Lower lobe of right lung (tissue), 2 donors: ENCODE results near the gene ABCG2. TPM values are rescaled to one million over a fixed set of nuclear protein-coding genes. Genes with fewer than 3 reads are reported as not detected.

ENCODE experiments used
- ATAC-seq, 2 donors: fragments of 200-7000 bp; cut with Tn5 transposase; one replicate each; pipeline ENCODE4 v1.9.1; 2020 to 2022; ENCODE audit warnings: mild to moderate bottlenecking in 2 of 2, moderate library complexity in 2 of 2
- DNase-seq: peaks from one replicate; pipeline ENCODE4 v3.0.0-alpha.2; 2020
- H3K27ac ChIP-seq: fragments of 200-600 bp; one replicate; pipeline ENCODE4 v1.8.0; 2022
- H3K27me3 ChIP-seq: fragments of 200-600 bp; one replicate; pipeline ENCODE4 v1.8.0; 2022; ENCODE audit warnings: low read depth
- H3K36me3 ChIP-seq: fragments of 200-600 bp; one replicate; pipeline ENCODE4 v1.8.0; 2022; ENCODE audit warnings: mild to moderate bottlenecking
- H3K4me1 ChIP-seq: fragments of 200-600 bp; one replicate; pipeline ENCODE4 v1.8.0; 2022
- H3K4me3 ChIP-seq: fragments of 200-600 bp; one replicate; pipeline ENCODE4 v1.8.0; 2022; ENCODE audit warnings: mild to moderate bottlenecking
- H3K9me3 ChIP-seq: fragments of 200-600 bp; one replicate; pipeline ENCODE4 v1.8.0; 2022
- intact Hi-C: fragments of 100-400 bp; cut with DNase I; formaldehyde crosslinking; loops from one replicate; pipeline ENCODE4 v1.11.0; 2022
- total RNA-seq: library from RNA; stranded (reverse); fragmentation: NEBNext Ultra II Directional; extraction: Animal tissue kit (Norgen Biotek cat#: 25700); gene quantifications from one replicate; pipeline ENCODE4 v1.2.1, GENCODE V29; 2021
- TF ChIP-seq, protein P1 (sequence below): fragments of 200-600 bp; IDR thresholded peaks from one replicate; pipeline ENCODE4 v1.8.0; 2022; ENCODE audit warnings: antibody characterized with exemption, mild to moderate bottlenecking
- donor health status: DM: no; HTN: yes; CAD: no; lungs with severe emphysema.

ABCG2 gene
- total RNA-seq, 1 donor from 2014 or later: 9.1 TPM

- ATAC-seq (no peak), DNase-seq (no peak)
- intact Hi-C loops: no loop called here
- TF ChIP-seq, protein P1, sequence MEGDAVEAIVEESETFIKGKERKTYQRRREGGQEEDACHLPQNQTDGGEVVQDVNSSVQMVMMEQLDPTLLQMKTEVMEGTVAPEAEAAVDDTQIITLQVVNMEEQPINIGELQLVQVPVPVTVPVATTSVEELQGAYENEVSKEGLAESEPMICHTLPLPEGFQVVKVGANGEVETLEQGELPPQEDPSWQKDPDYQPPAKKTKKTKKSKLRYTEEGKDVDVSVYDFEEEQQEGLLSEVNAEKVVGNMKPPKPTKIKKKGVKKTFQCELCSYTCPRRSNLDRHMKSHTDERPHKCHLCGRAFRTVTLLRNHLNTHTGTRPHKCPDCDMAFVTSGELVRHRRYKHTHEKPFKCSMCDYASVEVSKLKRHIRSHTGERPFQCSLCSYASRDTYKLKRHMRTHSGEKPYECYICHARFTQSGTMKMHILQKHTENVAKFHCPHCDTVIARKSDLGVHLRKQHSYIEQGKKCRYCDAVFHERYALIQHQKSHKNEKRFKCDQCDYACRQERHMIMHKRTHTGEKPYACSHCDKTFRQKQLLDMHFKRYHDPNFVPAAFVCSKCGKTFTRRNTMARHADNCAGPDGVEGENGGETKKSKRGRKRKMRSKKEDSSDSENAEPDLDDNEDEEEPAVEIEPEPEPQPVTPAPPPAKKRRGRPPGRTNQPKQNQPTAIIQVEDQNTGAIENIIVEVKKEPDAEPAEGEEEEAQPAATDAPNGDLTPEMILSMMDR: no peak
- Histone ChIP-seq H3K4me3 (no peak overlapping the region), H3K27ac (no peak overlapping the region), H3K27me3 (no peaks in the 10 kb centered on the region), H3K36me3 (no peaks in the 10 kb centered on the region), H3K9me3 (no peaks in the 10 kb centered on the region), H3K4me1 (no peaks in the 10 kb centered on the region)
Measured at GRCh38 chr4:88106205-88106604, 52.2 kb downstream of the ABCG2 start.

GRCh38 chr4:88104902-88105610, 53.4 kb downstream of the ABCG2 start:
- no peak overlapping the region for H3K27ac ChIP-seq
- intact Hi-C loops: no loop called here

DNA sequence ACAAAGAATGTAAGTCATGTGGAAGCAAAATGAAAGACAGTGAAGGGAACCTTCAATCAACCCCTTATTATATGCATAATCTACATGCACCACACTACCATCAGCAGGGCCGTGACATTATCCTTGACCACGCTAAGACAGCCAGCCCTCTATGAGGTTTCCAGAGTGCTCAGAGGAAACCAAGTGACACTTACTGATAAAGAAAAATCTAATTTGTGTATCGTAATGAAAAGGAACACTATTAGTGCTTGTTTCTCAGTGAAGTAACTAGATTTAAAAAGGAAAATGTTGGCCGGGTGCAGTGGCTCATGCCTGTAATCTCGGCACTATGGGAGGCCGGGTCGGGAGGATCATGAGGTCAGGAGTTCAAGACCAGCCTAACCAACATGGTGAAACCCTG, 56.4 kb downstream of the ABCG2 start:
- H3K9me3 ChIP-seq: no peaks in the 10 kb centered on the region
- H3K36me3 ChIP-seq: no peaks in the 10 kb centered on the region
- TF ChIP-seq, protein P1: no peak
- H3K4me3 ChIP-seq: no peak overlapping the region
- intact Hi-C loops: no loop called here
- H3K27me3 ChIP-seq: no peaks in the 10 kb centered on the region
- no peak overlapping the region for H3K27ac ChIP-seq
- no peaks in the 10 kb centered on the region for H3K4me1 ChIP-seq
- DNase-seq (no peak), ATAC-seq (no peak)

More at GRCh38 chr4:88104902-88105610, 53.4 kb downstream of the ABCG2 start:
- H3K9me3 ChIP-seq: no peaks in the 10 kb centered on the region
- no peaks in the 10 kb centered on the region for H3K4me1 ChIP-seq
- H3K4me3 ChIP-seq: no peak overlapping the region
- no peaks in the 10 kb centered on the region for H3K36me3 ChIP-seq
- ATAC-seq (no peak), DNase-seq (no peak)
- TF ChIP-seq, protein P1: no peak
- H3K27me3 ChIP-seq: no peaks in the 10 kb centered on the region

GRCh38 chr4:88101165-88101564, 57.3 kb downstream of the ABCG2 start:
- TF ChIP-seq, protein P1: no peak
- Histone ChIP-seq H3K36me3 (no peaks in the 10 kb centered on the region), H3K4me3 (no peak overlapping the region), H3K4me1 (no peaks in the 10 kb centered on the region), H3K27ac (no peak overlapping the region), H3K9me3 (no peaks in the 10 kb centered on the region), H3K27me3 (no peaks in the 10 kb centered on the region)
- peak; percentile 67 to 80 for ATAC-seq
- no peak for DNase-seq
- intact Hi-C loops: no loop called here

DNA sequence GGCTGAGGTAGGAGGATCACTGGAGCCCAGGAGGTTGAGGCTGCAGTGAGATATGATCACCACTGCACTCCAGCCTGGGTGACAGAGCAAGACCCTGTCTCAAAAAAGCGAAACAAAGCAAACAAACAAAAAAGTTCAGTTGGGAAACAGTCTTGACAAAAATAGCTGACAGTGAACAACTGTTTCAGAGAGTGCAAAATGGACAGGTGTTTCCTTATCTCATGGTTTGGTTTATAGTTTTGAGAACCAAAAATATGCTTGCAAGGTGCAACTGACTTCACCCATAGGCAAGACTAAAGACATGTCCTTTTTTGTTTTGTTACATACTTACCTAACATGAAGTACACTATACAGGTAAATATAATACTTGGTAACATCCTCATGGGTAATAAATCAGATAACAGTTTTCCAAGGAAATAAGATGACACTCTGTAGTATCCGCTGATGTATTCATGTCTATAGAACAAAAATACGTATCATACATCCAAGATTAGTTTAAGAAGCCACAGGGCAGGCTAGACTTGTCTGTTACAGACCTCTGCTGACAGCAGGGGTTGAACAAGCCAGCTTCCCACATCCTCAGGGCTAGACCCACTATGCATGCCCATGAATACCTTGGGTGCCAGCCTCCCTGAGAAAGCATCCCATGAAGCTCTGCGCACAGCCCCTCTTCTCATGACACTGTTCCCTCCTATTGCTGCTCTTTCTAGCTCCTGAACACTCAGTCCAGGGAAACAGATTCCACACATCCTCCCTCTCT, 59.3 kb downstream of the ABCG2 start:
- no peak for DNase-seq
- Histone ChIP-seq H3K4me1 (no peaks in the 10 kb centered on the region), H3K27me3 (no peaks in the 10 kb centered on the region), H3K36me3 (no peaks in the 10 kb centered on the region), H3K4me3 (no peak overlapping the region), H3K9me3 (no peaks in the 10 kb centered on the region), H3K27ac (no peak overlapping the region)
- intact Hi-C loops: no loop called here
- ATAC-seq: no peak
- TF ChIP-seq, protein P1: no peak
